HG03460 (cell line): ENCODE data around the gene MDP1.
"Not testable (repeated sequence)": the region's sequence is repeated elsewhere in the genome, so short reads cannot be mapped to it uniquely, and the experiment has no call there.

Source experiments
- ATAC-seq: cut with Tn5 transposase; IDR thresholded peaks from one replicate; pipeline ENCODE4 v1.9.1; 2021; ENCODE audit not compliant: unreplicated experiment

MDP1 gene

DNA sequence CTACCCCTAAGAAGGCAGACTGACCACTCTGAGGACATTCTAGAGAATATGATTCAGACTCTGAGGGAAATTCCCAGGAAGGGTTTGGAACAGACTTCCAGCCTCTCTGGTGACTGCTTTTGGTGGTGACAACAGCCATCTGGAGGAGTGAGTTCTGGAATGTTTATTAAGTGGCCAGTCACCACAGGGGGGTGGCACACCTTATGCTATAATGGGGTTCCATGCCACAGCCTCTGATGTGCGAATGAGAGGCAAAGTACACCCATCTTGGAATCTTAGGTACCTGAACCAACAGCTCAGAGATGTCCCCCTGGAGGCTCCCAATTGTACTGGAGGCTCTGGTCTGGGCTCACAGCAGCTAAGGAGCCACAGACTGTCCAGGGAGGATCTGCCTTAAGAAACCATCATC, 36.0 kb upstream of the MDP1 start:
- ATAC-seq, result no peak

GRCh38 chr14:24250354-24250753, 34.5 kb upstream of the MDP1 start:
- no peak for ATAC-seq

GRCh38 chr14:24249230-24250021, 33.6 kb upstream of the MDP1 start:
- ATAC-seq, result no peak

DNA sequence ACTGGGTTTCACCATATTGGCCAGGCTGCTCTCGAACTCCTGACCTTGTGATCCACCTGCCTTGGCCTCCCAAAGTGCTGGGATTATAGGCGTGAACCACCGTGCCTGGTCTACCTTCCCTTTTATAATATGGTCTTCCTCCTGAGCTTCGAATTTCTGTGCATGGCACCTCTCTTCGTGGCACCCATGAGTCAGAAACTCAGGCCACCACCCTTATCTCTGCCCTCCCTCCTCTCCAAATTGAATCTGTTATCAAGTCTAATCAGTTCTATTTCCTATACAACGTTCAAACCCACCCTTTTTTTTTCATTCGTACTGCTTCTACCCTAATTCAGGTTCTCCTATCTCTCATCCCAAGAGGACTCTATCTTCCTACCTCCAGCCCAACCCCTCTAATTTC, 31.6 kb upstream of the MDP1 start:
- ATAC-seq, result no peak

DNA sequence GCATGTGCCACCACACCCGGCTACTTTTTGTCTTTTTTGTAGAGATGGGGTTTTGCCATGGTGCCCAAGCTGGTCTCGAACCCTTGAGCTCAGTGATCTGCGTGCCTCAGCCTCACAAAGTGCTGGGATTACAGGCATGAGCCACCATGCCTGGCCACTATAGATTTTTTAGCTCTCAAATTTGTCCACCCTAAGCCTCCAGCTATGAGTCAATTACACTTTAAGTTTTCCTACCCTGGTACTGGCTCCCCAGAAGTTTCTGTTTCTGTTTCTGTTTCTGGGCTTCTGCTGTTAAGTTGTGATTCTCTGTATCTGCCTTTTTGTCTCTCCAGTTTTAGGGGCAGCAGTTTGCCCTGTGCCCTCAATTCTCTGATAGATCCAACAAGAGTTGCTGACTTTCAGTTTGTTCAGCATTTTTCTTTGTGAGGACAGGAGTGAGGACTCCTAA, 30.9 kb upstream of the MDP1 start:
- no peak for ATAC-seq

GRCh38 chr14:24245350-24245749, 29.5 kb upstream of the MDP1 start:
- not testable (repeated sequence) for ATAC-seq

DNA sequence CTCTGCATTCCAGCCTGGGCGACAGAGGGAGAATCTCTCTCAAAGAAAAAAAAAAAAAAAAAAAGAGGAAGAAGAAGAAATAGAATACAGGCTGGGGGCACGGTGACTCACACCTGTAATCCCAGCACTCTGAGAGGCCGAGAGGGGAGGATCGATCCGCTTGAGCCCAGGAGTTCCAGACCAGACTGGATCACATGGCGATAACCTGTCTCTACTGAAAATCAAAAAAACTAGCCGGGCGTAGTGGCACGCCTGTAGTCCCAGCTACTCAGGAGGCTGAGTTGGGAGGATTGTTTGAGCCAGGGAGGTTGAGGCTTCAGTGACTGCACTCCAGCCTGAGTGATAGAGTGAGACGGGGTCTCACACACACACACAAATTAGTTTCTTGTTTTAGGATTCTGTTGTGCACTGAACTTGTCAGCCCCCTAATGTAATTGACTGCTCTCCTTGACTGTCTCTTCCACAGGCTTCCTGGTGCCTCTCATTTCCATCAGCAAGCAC, 27.5 kb upstream of the MDP1 start:
- no peak for ATAC-seq

DNA sequence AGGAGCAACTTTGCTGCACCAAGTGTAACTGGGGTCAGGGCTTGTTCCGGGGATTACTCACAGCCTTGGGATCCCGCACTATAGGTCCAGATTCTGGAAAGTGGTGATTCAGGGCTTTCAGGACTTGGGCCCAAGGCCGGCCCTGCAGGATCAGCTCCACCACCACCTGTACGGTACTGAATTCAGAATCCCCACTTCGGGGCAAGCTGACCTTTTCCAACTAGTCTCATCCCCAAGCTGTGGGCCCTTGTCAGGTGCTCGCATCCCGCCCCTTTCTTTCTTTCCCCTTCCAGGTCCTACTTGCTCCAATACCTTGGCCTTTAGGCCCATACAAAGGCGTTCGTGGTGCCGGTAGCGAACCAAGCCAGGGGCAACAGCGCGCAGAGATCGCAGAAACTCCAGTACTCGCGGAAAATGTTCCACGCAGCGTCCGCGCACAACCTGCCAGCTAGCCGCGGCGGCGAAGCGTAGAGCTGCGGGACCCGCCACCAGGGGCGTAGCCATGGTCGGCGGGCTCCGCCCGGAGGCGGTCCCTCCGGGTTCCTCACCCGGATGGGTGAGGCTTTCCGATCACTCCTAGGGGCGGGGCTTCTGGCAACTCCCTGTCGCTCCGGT, 26.1 kb upstream of the MDP1 start:
- peak; percentile 78 for ATAC-seq

DNA sequence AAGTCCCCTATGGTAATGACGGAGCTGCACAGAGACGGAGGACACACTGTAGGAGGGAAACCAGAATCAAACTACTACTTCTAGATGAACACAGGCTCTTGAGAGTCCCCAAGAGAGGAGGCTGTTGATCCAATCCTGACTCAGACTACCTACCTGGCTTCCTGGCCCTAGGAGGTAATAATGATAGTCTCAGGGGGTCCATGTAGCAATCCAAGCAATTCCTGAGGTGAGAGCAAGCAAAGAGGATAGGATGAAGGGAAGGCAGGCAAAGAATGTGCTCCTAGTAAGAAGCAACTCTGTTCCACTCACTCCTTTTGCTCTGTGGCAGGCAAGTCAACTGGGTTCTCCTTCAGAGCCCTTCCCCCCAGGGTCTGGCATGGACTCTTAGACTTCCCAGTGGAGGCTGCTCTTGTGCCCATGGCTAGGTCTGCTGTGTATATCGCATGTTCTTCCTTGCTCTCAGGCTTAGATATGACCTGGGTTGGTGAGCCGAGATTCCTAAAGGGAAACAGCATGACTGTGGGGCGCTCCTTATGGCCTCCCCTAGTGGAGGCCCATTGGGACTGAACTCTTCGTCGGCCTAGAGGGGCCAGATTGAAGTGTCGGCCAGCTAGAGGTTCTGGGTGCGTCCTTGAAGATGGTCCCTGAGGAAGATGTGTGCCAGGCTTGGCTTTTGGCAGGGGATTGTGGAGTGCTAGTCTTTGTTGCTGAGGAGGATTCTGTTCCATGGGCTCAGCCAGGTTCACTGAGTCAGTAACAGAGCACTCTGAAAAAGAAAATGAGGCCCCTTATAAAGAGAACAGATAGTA, 24.4 kb upstream of the MDP1 start:
- no peak for ATAC-seq

- no peak for ATAC-seq
Measured at GRCh38 chr14:24238527-24239037, 22.7 kb upstream of the MDP1 start.

- no peak for ATAC-seq
Measured at GRCh38 chr14:24238123-24238522, 22.3 kb upstream of the MDP1 start.

GRCh38 chr14:24237463-24237955, 21.6 kb upstream of the MDP1 start:
- no peak for ATAC-seq

GRCh38 chr14:24236689-24237462, 21.0 kb upstream of the MDP1 start:
- ATAC-seq, result no peak

GRCh38 chr14:24235804-24236688, 20.2 kb upstream of the MDP1 start:
- ATAC-seq, result no peak

- ATAC-seq, result no peak
Measured at GRCh38 chr14:24234095-24235005, 18.5 kb upstream of the MDP1 start.

DNA sequence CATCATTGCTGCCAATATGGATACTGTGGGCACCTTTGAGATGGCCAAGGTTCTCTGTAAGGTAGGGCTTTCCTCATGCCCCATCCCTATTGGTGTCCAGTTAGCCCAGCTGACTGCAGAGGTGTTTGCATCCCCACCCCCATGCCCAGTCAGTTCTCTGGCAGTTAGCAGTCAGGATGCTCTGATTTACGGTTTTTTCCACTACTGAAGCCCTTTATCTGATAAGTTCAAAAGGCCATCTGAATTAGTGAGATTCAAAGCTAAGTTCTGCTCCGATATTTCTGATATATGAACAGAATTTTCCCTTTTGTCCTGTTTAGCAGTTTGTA, 17.6 kb upstream of the MDP1 start:
- ATAC-seq, result no peak

DNA sequence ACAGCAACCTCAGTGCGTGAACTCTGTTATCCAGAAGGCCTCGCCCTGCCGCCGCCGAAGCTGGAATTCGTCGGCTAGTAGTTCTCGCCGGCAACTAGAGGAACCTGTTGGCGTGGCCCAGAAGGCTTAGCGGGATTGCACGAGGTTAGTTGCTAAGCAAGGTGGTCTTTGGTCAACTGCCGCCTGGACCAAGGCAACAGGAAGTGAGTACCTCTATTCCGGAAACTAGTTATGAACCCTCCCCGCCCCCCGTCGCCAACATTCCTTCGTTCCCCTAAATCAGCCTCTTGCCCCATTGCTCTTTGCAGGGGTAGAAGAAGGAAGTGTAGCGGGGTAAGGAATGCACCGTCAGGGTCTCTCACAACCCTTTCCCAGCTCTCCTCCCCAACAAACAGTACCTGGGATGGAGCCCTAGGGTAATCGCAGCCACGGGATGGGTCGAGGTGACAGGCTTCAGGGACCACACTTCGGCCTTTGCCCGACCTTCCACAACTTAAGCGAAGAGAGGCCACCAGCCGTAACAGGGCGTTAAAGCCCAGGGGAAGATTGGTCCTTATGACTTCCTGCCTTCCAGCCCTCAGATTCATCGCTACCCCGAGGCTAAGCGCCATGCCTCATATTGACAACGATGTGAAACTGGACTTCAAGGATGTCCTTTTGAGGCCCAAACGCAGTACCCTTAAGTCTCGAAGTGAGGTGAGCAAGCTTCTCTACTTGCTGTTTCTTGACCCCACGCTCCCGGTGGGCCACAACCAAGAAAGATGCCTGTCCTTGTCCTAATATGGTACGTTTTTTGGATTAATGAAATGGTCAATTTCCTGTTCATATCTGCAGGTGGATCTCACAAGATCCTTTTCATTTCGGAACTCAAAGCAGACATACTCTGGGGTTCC, 17.0 kb upstream of the MDP1 start, which contains the start of gene GMPR2:
Gene GMPR2, plus strand, starts transcription at position 285 of the 893 bp plus-strand sequence. Its CDS starts 325 bp downstream, at position 610.
- peak; percentile 62 for ATAC-seq
